ENCODE measurements around the gene SHISA8. TPM values are rescaled to one million over a fixed set of nuclear protein-coding genes. Genes with fewer than 3 reads are reported as not detected.

SHISA8 gene
- total and polyA plus RNA-seq, 2 donors: 0.19 to 2.9 TPM

- Histone ChIP-seq H3K36me3 (ENCODE audit: control insufficient read depth in 2 of 2, insufficient read depth in 2 of 2, low read length in 1 of 2) (no peaks in the 10 kb centered on the region), H3K27me3 (ENCODE audit: control insufficient read depth in 2 of 2, insufficient read depth in 1 of 2, low read length in 1 of 2) (peaks cover 70 to 85% of the 10 kb centered on the region in 2 donors), H3K4me1 (ENCODE audit: control insufficient read depth in 2 of 2, insufficient read depth in 2 of 2, low read length in 2 of 2) (peaks cover 8 to 36% of the 10 kb centered on the region in 2 donors), H3K9me3 (ENCODE audit: control insufficient read depth in 2 of 2, insufficient read depth in 1 of 2, low read length in 1 of 2) (peaks cover 0 to 9% of the 10 kb centered on the region in 2 donors), H3K4me3 (ENCODE audit: low read length in 2 of 2) (no peak overlapping the region), H3K27ac (ENCODE audit: low read depth in 1 of 2, low read length in 1 of 2) (no peak overlapping the region)
- DNase-seq (ENCODE audit: low read depth in 6 of 9, low spot score in 9 of 9): no peak
- WGBS: 85% methylated on average over 11 of the region's 11 CpGs
Observed at GRCh38 chr22:41917375-41917902, 2.6 kb upstream of the SHISA8 start.

DNA sequence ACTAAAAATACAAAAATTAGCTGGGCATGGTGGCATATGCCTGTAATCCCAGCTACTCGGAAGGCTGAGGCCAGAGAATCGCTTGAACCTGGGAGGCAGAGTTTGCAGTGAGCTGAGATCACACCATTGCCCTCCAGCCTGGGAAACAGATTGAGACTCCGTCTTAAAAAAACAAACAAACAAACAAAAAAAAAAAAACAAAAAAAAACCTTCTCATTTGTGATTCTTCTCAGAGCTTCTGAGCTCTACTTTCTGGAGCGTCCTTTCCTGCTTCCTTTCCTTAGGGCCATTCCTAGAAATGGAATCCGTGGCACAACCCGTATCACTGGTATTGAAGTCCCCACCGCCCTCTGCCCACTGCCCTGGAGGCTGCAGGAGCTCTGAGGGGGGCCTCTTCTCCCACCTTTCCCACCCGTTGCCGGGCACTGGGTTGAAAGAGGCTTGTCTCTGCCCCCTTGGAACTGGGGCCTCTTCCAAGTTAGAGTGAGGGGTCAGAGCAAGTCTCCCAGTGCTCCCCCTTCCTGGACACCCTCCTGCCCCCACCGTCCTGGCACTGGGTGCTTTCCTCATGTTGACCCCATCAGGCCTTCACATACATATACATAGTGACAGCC, 2.0 kb upstream of the SHISA8 start:
- Histone ChIP-seq H3K36me3 (ENCODE audit: control insufficient read depth in 2 of 2, insufficient read depth in 2 of 2, low read length in 1 of 2) (no peaks in the 10 kb centered on the region), H3K9me3 (ENCODE audit: control insufficient read depth in 2 of 2, insufficient read depth in 1 of 2, low read length in 1 of 2) (peaks cover 0 to 9% of the 10 kb centered on the region in 2 donors), H3K27me3 (ENCODE audit: control insufficient read depth in 2 of 2, insufficient read depth in 1 of 2, low read length in 1 of 2) (peaks cover 76 to 90% of the 10 kb centered on the region in 2 donors), H3K4me3 (ENCODE audit: low read length in 2 of 2) (no peak overlapping the region), H3K27ac (ENCODE audit: low read depth in 1 of 2, low read length in 1 of 2) (no peak overlapping the region), H3K4me1 (ENCODE audit: control insufficient read depth in 2 of 2, insufficient read depth in 2 of 2, low read length in 2 of 2) (peaks cover 8 to 36% of the 10 kb centered on the region in 2 donors)
- no peak for DNase-seq (ENCODE audit: low read depth in 6 of 9, low spot score in 9 of 9)
- WGBS: 89% methylated on average over 10 of the region's 10 CpGs

- H3K27me3 ChIP-seq (ENCODE audit: control insufficient read depth in 2 of 2, insufficient read depth in 1 of 2, low read length in 1 of 2): peaks cover 84 to 98% of the 10 kb centered on the region in 2 donors
- WGBS: 63% methylated on average over 11 of the region's 11 CpGs
- peaks cover 8 to 39% of the 10 kb centered on the region in 2 donors for H3K4me1 ChIP-seq (ENCODE audit: control insufficient read depth in 2 of 2, insufficient read depth in 2 of 2, low read length in 2 of 2)
- H3K27ac ChIP-seq (ENCODE audit: low read depth in 1 of 2, low read length in 1 of 2): no peak overlapping the region
- H3K4me3 ChIP-seq (ENCODE audit: low read length in 2 of 2): no peak overlapping the region
- peaks cover 0 to 8% of the 10 kb centered on the region in 2 donors for H3K9me3 ChIP-seq (ENCODE audit: control insufficient read depth in 2 of 2, insufficient read depth in 1 of 2, low read length in 1 of 2)
- no peaks in the 10 kb centered on the region for H3K36me3 ChIP-seq (ENCODE audit: control insufficient read depth in 2 of 2, insufficient read depth in 2 of 2, low read length in 1 of 2)
- DNase-seq (ENCODE audit: low read depth in 6 of 9, low spot score in 9 of 9): no peak
Observed at GRCh38 chr22:41915786-41916493, 1.1 kb upstream of the SHISA8 start.

- 2% methylated on average over 67 of the region's 67 CpGs for WGBS
- peaks cover 92 to 98% of the 10 kb centered on the region in 2 donors for H3K27me3 ChIP-seq (ENCODE audit: control insufficient read depth in 2 of 2, insufficient read depth in 1 of 2, low read length in 1 of 2)
- H3K9me3 ChIP-seq (ENCODE audit: control insufficient read depth in 2 of 2, insufficient read depth in 1 of 2, low read length in 1 of 2): peaks cover 0 to 4% of the 10 kb centered on the region in 2 donors
- H3K36me3 ChIP-seq (ENCODE audit: control insufficient read depth in 2 of 2, insufficient read depth in 2 of 2, low read length in 1 of 2): no peaks in the 10 kb centered on the region
- DNase-seq (ENCODE audit: low read depth in 6 of 9, low spot score in 9 of 9): no peak
- no peak overlapping the region for H3K27ac ChIP-seq (ENCODE audit: low read depth in 1 of 2, low read length in 1 of 2)
- H3K4me3 ChIP-seq (ENCODE audit: low read length in 2 of 2): peak overlapping the region in 1 of 2 donors; percentile 48
- peaks cover 7 to 32% of the 10 kb centered on the region in 2 donors for H3K4me1 ChIP-seq (ENCODE audit: control insufficient read depth in 2 of 2, insufficient read depth in 2 of 2, low read length in 2 of 2)
Observed at GRCh38 chr22:41914611-41915034, 251 bp downstream of the SHISA8 start.

GRCh38 chr22:41913842-41914534, 886 bp downstream of the SHISA8 start:
- peaks cover 92 to 98% of the 10 kb centered on the region in 2 donors for H3K27me3 ChIP-seq (ENCODE audit: control insufficient read depth in 2 of 2, insufficient read depth in 1 of 2, low read length in 1 of 2)
- H3K4me3 ChIP-seq (ENCODE audit: low read length in 2 of 2): peak overlapping the region in 1 of 2 donors; percentile 48
- no peak overlapping the region for H3K27ac ChIP-seq (ENCODE audit: low read depth in 1 of 2, low read length in 1 of 2)
- no peaks in the 10 kb centered on the region for H3K36me3 ChIP-seq (ENCODE audit: control insufficient read depth in 2 of 2, insufficient read depth in 2 of 2, low read length in 1 of 2)
- H3K4me1 ChIP-seq (ENCODE audit: control insufficient read depth in 2 of 2, insufficient read depth in 2 of 2, low read length in 2 of 2): peaks cover under 1 to 26% of the 10 kb centered on the region in 2 donors
- H3K9me3 ChIP-seq (ENCODE audit: control insufficient read depth in 2 of 2, insufficient read depth in 1 of 2, low read length in 1 of 2): peaks cover 0 to 4% of the 10 kb centered on the region in 2 donors
- 7% methylated on average over 79 of the region's 79 CpGs for WGBS
- DNase-seq (ENCODE audit: low read depth in 6 of 9, low spot score in 9 of 9): no peak

GRCh38 chr22:41913040-41913719, 1.7 kb downstream of the SHISA8 start:
- H3K9me3 ChIP-seq (ENCODE audit: control insufficient read depth in 2 of 2, insufficient read depth in 1 of 2, low read length in 1 of 2): peaks cover 0 to 3% of the 10 kb centered on the region in 2 donors
- H3K4me1 ChIP-seq (ENCODE audit: control insufficient read depth in 2 of 2, insufficient read depth in 2 of 2, low read length in 2 of 2): peaks cover 0 to 18% of the 10 kb centered on the region in 2 donors
- H3K4me3 ChIP-seq (ENCODE audit: low read length in 2 of 2): no peak overlapping the region
- DNase-seq (ENCODE audit: low read depth in 6 of 9, low spot score in 9 of 9): no peak
- H3K36me3 ChIP-seq (ENCODE audit: control insufficient read depth in 2 of 2, insufficient read depth in 2 of 2, low read length in 1 of 2): no peaks in the 10 kb centered on the region
- WGBS: 79% methylated on average over 11 of the region's 11 CpGs
- peaks cover 88 to 98% of the 10 kb centered on the region in 2 donors for H3K27me3 ChIP-seq (ENCODE audit: control insufficient read depth in 2 of 2, insufficient read depth in 1 of 2, low read length in 1 of 2)
- H3K27ac ChIP-seq (ENCODE audit: low read depth in 1 of 2, low read length in 1 of 2): no peak overlapping the region

- H3K36me3 ChIP-seq (ENCODE audit: control insufficient read depth in 2 of 2, insufficient read depth in 2 of 2, low read length in 1 of 2): peaks cover 4 to 6% of the 10 kb centered on the region in 2 donors
- no peaks in the 10 kb centered on the region for H3K9me3 ChIP-seq (ENCODE audit: control insufficient read depth in 2 of 2, insufficient read depth in 1 of 2, low read length in 1 of 2)
- peaks cover 83 to 98% of the 10 kb centered on the region in 2 donors for H3K27me3 ChIP-seq (ENCODE audit: control insufficient read depth in 2 of 2, insufficient read depth in 1 of 2, low read length in 1 of 2)
- H3K4me3 ChIP-seq (ENCODE audit: low read length in 2 of 2): no peak overlapping the region
- DNase-seq (ENCODE audit: low read depth in 6 of 9, low spot score in 9 of 9): no peak
- H3K4me1 ChIP-seq (ENCODE audit: control insufficient read depth in 2 of 2, insufficient read depth in 2 of 2, low read length in 2 of 2): peaks cover 0 to 12% of the 10 kb centered on the region in 2 donors
- H3K27ac ChIP-seq (ENCODE audit: low read depth in 1 of 2, low read length in 1 of 2): no peak overlapping the region
- 86% methylated on average over 9 of the region's 9 CpGs for WGBS
Observed at GRCh38 chr22:41912338-41913039, 2.4 kb downstream of the SHISA8 start.

DNA sequence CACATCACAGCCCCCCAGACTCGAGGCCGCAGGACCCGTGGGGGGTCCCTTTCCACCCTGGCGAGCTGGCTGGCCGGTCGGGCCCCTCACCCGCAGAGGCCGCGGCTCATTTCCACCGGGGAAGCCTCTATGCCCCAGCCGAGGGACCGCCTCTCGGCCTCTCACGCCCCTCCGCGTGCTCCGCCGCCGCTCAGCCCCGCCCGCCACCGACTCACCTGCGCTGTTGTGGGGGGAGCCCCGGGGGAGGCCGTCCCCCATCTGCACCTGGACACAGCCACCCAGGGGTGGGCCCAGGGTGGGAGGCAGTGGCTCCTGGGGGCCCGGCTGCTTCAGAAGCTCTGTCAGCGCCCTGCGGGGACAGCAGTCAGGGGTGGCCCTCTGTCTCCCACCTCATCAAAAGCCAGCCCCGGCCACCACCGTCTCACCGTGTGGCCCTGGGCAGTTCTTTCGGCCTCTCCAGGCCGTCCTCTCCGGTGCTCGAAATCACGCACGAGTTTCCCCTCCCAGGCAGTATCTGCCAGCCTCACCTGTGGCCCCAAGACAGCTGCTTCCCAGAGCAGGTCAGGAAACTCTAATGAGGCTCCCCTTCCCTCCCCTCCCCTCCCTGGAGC, 3.8 kb downstream of the SHISA8 start:
- Histone ChIP-seq H3K27me3 (ENCODE audit: control insufficient read depth in 2 of 2, insufficient read depth in 1 of 2, low read length in 1 of 2) (peaks cover 72 to 84% of the 10 kb centered on the region in 2 donors), H3K4me3 (ENCODE audit: low read length in 2 of 2) (peak overlapping the region in 1 of 2 donors; percentile 23), H3K36me3 (ENCODE audit: control insufficient read depth in 2 of 2, insufficient read depth in 2 of 2, low read length in 1 of 2) (peaks cover 13 to 15% of the 10 kb centered on the region in 2 donors), H3K9me3 (ENCODE audit: control insufficient read depth in 2 of 2, insufficient read depth in 1 of 2, low read length in 1 of 2) (no peaks in the 10 kb centered on the region), H3K27ac (ENCODE audit: low read depth in 1 of 2, low read length in 1 of 2) (no peak overlapping the region), H3K4me1 (ENCODE audit: control insufficient read depth in 2 of 2, insufficient read depth in 2 of 2, low read length in 2 of 2) (peaks cover 0 to 12% of the 10 kb centered on the region in 2 donors)
- no peak for DNase-seq (ENCODE audit: low read depth in 6 of 9, low spot score in 9 of 9)
- WGBS: 9% methylated on average over 37 of the region's 37 CpGs
